Neural crest cell (in vitro differentiated cells): ENCODE measurements around the gene TMED9. TPM values are rescaled to one million over a fixed set of nuclear protein-coding genes. Genes with fewer than 3 reads are reported as not detected.
A peak's percentile ranks its signal among the peaks of the same experiment; 100 is the strongest.
"Not testable (repeated sequence)": the region's sequence is repeated elsewhere in the genome, so short reads cannot be mapped to it uniquely, and the experiment has no call there.

Experiments used
- DNase-seq: peaks from one replicate; pipeline ENCODE4 v3.0.0; 2021; ENCODE audit warnings: low read depth, mixed read lengths, low spot score
- H3K27ac Mint-ChIP-seq: one replicate; pipeline ENCODE4 v1.8.0; 2021; ENCODE audit warnings: mild to moderate bottlenecking, mixed read lengths; ENCODE audit not compliant: unreplicated experiment
- H3K27me3 Mint-ChIP-seq: 2 replicates; pipeline ENCODE4 v1.8.0; 2021; ENCODE audit warnings: low read depth, mild to moderate bottlenecking, mixed read lengths
- H3K36me3 Mint-ChIP-seq: 2 replicates; pipeline ENCODE4 v1.8.0; 2021; ENCODE audit warnings: low read depth, mild to moderate bottlenecking, mixed read lengths
- H3K4me1 Mint-ChIP-seq: 2 replicates; pipeline ENCODE4 v1.8.0; 2021; ENCODE audit warnings: mixed read lengths
- H3K4me3 Mint-ChIP-seq: one replicate; pipeline ENCODE4 v1.8.0; 2021; ENCODE audit warnings: mild to moderate bottlenecking, mixed read lengths
- H3K9me3 Mint-ChIP-seq: 2 replicates; pipeline ENCODE4 v1.8.0; 2021; ENCODE audit warnings: mixed read lengths
- CTCF ChIP-seq: fragments of 200-600 bp; sonication (generic); conservative IDR thresholded peaks from 2 replicates; pipeline ENCODE4 v1.5.0; 2021; ENCODE audit warnings: antibody characterized with exemption, mild to moderate bottlenecking
- total RNA-seq: library from RNA; stranded (reverse); gene quantifications from 2 replicates; pipeline ENCODE4 v1.2.1, GENCODE V29; 2021

The TMED9 gene
- total RNA-seq, 1 donor from 2014 or later: 113 TPM

- Mint-ChIP-seq H3K36me3 (no peaks in the 10 kb centered on the region), H3K4me3 (no peak overlapping the region), H3K4me1 (peaks cover 18% of the 10 kb centered on the region), H3K9me3 (no peaks in the 10 kb centered on the region), H3K27me3 (peaks cover 3% of the 10 kb centered on the region), H3K27ac (no peak overlapping the region)
- no peak for TF ChIP-seq CTCF
- no peak for DNase-seq
Observed at GRCh38 chr5:177610770-177611445, 18.9 kb downstream of the TMED9 start.

GRCh38 chr5:177611446-177612214 lies 19.6 kb downstream of the TMED9 start:
- H3K9me3 Mint-ChIP-seq: no peaks in the 10 kb centered on the region
- no peak for TF ChIP-seq CTCF
- peaks cover 3% of the 10 kb centered on the region for H3K27me3 Mint-ChIP-seq
- no peak for DNase-seq
- H3K27ac Mint-ChIP-seq: peak overlapping the region; percentile 8
- H3K4me3 Mint-ChIP-seq: peak overlapping the region; percentile 10
- peaks cover 12% of the 10 kb centered on the region for H3K4me1 Mint-ChIP-seq
- peaks cover 5% of the 10 kb centered on the region for H3K36me3 Mint-ChIP-seq

- no peaks in the 10 kb centered on the region for H3K9me3 Mint-ChIP-seq
- TF ChIP-seq CTCF: no peak
- H3K4me1 Mint-ChIP-seq: peaks cover 8% of the 10 kb centered on the region
- no peak for DNase-seq
- H3K4me3 Mint-ChIP-seq: peak overlapping the region; percentile 10
- peak overlapping the region; percentile 8 for H3K27ac Mint-ChIP-seq
- H3K36me3 Mint-ChIP-seq: peaks cover 5% of the 10 kb centered on the region
- peaks cover 2% of the 10 kb centered on the region for H3K27me3 Mint-ChIP-seq
Observed at GRCh38 chr5:177612215-177612673, 20.2 kb downstream of the TMED9 start.

- Mint-ChIP-seq H3K27me3 (no peaks in the 10 kb centered on the region), H3K36me3 (peaks cover 44% of the 10 kb centered on the region), H3K27ac (no peak overlapping the region), H3K9me3 (peaks cover 5% of the 10 kb centered on the region), H3K4me1 (no peaks in the 10 kb centered on the region), H3K4me3 (no peak overlapping the region)
- TF ChIP-seq CTCF: no peak
- DNase-seq: no peak
Observed at GRCh38 chr5:177620560-177620959, 28.6 kb downstream of the TMED9 start.

GRCh38 chr5:177624172-177624571 lies 32.2 kb downstream of the TMED9 start:
- not testable (repeated sequence) for H3K27me3 Mint-ChIP-seq, H3K4me3 Mint-ChIP-seq, H3K9me3 Mint-ChIP-seq, H3K4me1 Mint-ChIP-seq, DNase-seq, H3K27ac Mint-ChIP-seq
- peaks cover 28% of the 10 kb centered on the region for H3K36me3 Mint-ChIP-seq

- not testable (repeated sequence) for DNase-seq, H3K4me1 Mint-ChIP-seq, H3K27ac Mint-ChIP-seq, H3K4me3 Mint-ChIP-seq, H3K27me3 Mint-ChIP-seq, H3K9me3 Mint-ChIP-seq
- H3K36me3 Mint-ChIP-seq: peaks cover 12% of the 10 kb centered on the region
Observed at GRCh38 chr5:177630186-177630585, 38.2 kb downstream of the TMED9 start.

GRCh38 chr5:177634912-177635311 lies 42.9 kb downstream of the TMED9 start:
- H3K36me3 Mint-ChIP-seq: peaks cover 27% of the 10 kb centered on the region
- H3K4me1 Mint-ChIP-seq, H3K27ac Mint-ChIP-seq, H3K27me3 Mint-ChIP-seq, DNase-seq, H3K4me3 Mint-ChIP-seq: not testable (repeated sequence)
- H3K9me3 Mint-ChIP-seq: peaks cover 13% of the 10 kb centered on the region

GRCh38 chr5:177645462-177645861 lies 53.5 kb downstream of the TMED9 start:
- not testable (repeated sequence) for DNase-seq, H3K4me1 Mint-ChIP-seq, H3K27me3 Mint-ChIP-seq, H3K4me3 Mint-ChIP-seq, H3K27ac Mint-ChIP-seq, H3K9me3 Mint-ChIP-seq
- peaks cover 25% of the 10 kb centered on the region for H3K36me3 Mint-ChIP-seq
